Gastrocnemius medialis (tissue), 4 donors: ENCODE measurements around the gene HSD17B3.

Experiments used
- POLR2A ChIP-seq, 2 donors: fragments of 450-650 bp; IDR thresholded peaks; one replicate each; pipeline ENCODE4 v1.6.1; 2017; ENCODE audit warnings: antibody characterized with exemption in 2 of 2, mild to moderate bottlenecking in 2 of 2, moderate library complexity in 2 of 2
- TF ChIP-seq, protein P1 (sequence below), 5 experiments: fragments of 450-650 bp in 3 of 5; fragments of 200-600 bp in 2 of 5; sonication (generic) in 2 of 5; IDR thresholded peaks in 4 of 5; conservative IDR thresholded peaks in 1 of 5; 1 replicate in 4 of 5; 2 replicates in 1 of 5; pipeline ENCODE4 v1.5.1; 2016 to 2019; ENCODE audit warnings: antibody characterized with exemption in 5 of 5, mild to moderate bottlenecking in 3 of 5, moderate library complexity in 3 of 5

DNA sequence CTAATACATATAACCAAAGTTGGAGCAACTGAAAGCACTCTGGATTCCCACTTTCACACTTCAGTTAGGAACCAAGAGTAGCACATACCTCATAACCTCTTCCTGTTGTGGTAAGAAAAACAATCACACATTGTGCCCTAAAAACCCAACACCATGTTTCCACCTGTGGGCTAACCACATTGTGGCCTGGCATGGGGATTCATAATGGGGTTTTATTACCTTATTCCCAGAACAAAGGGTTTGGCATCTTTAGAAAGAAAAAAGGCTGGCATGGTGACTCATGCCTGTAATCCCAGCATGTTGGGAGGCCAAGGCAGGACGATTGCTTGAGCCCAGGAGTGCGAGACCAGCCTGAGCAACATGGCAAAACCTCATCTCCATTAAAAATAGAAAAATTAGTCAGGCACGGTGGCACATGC lies 60.6 kb downstream of the HSD17B3 start:
- TF ChIP-seq, protein P1, sequence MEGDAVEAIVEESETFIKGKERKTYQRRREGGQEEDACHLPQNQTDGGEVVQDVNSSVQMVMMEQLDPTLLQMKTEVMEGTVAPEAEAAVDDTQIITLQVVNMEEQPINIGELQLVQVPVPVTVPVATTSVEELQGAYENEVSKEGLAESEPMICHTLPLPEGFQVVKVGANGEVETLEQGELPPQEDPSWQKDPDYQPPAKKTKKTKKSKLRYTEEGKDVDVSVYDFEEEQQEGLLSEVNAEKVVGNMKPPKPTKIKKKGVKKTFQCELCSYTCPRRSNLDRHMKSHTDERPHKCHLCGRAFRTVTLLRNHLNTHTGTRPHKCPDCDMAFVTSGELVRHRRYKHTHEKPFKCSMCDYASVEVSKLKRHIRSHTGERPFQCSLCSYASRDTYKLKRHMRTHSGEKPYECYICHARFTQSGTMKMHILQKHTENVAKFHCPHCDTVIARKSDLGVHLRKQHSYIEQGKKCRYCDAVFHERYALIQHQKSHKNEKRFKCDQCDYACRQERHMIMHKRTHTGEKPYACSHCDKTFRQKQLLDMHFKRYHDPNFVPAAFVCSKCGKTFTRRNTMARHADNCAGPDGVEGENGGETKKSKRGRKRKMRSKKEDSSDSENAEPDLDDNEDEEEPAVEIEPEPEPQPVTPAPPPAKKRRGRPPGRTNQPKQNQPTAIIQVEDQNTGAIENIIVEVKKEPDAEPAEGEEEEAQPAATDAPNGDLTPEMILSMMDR (IDR thresholded peaks at IDR 0.05 in 4 of 5, conservative IDR thresholded peaks at IDR 0.05 in 1 of 5), result no peak
- no peak for TF ChIP-seq POLR2A (IDR thresholded peaks at IDR 0.05)
